A549 (cell line): ENCODE measurements around the gene MACF1.
"Not testable (repeated sequence)": the region's sequence is repeated elsewhere in the genome, so short reads cannot be mapped to it uniquely, and the experiment has no call there.

Experiments
- CTCF ChIP-seq: fragments of >200 bp; sonication (Bioruptor Twin); formaldehyde crosslinking; IDR thresholded peaks from 3 replicates; pipeline ENCODE4 v1.5.1; 2016
- PHF8 ChIP-seq: fragments of 200-600 bp; sonication (generic); IDR thresholded peaks from 2 replicates; pipeline ENCODE4 v1.6.1; 2016; ENCODE audit warnings: low read depth, mild to moderate bottlenecking, antibody characterized with exemption, moderate library complexity, borderline replicate concordance
- POLR2A ChIP-seq: IDR thresholded peaks from 2 replicates; pipeline ENCODE4 v1.6.1; 2012; ENCODE audit warnings: mild to moderate bottlenecking, low read length
- RCOR1 ChIP-seq: fragments of 150-350 bp; IDR thresholded peaks from 2 replicates; pipeline ENCODE4 v1.6.1; 2014; ENCODE audit warnings: antibody characterized with exemption, low read length, low read depth
- SMC3 ChIP-seq: fragments of >200 bp; sonication (Bioruptor Twin); formaldehyde crosslinking; IDR thresholded peaks from 3 replicates; pipeline ENCODE4 v1.6.1; 2018; ENCODE audit warnings: inconsistent platforms
- TF ChIP-seq, protein P1 (sequence below): fragments of 200-600 bp; sonication (generic); IDR thresholded peaks from 2 replicates; pipeline ENCODE4 v1.6.1; 2016; ENCODE audit warnings: antibody characterized with exemption, mild to moderate bottlenecking, moderate library complexity
- TF ChIP-seq, protein P2 (sequence below): IDR thresholded peaks from 2 replicates; pipeline ENCODE4 v1.6.1; 2012

- not testable (repeated sequence) for TF ChIP-seq RCOR1, POLR2A, PHF8, CTCF, SMC3
- TF ChIP-seq, protein P1, sequence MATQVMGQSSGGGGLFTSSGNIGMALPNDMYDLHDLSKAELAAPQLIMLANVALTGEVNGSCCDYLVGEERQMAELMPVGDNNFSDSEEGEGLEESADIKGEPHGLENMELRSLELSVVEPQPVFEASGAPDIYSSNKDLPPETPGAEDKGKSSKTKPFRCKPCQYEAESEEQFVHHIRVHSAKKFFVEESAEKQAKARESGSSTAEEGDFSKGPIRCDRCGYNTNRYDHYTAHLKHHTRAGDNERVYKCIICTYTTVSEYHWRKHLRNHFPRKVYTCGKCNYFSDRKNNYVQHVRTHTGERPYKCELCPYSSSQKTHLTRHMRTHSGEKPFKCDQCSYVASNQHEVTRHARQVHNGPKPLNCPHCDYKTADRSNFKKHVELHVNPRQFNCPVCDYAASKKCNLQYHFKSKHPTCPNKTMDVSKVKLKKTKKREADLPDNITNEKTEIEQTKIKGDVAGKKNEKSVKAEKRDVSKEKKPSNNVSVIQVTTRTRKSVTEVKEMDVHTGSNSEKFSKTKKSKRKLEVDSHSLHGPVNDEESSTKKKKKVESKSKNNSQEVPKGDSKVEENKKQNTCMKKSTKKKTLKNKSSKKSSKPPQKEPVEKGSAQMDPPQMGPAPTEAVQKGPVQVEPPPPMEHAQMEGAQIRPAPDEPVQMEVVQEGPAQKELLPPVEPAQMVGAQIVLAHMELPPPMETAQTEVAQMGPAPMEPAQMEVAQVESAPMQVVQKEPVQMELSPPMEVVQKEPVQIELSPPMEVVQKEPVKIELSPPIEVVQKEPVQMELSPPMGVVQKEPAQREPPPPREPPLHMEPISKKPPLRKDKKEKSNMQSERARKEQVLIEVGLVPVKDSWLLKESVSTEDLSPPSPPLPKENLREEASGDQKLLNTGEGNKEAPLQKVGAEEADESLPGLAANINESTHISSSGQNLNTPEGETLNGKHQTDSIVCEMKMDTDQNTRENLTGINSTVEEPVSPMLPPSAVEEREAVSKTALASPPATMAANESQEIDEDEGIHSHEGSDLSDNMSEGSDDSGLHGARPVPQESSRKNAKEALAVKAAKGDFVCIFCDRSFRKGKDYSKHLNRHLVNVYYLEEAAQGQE, result not testable (repeated sequence)
- TF ChIP-seq, protein P2, sequence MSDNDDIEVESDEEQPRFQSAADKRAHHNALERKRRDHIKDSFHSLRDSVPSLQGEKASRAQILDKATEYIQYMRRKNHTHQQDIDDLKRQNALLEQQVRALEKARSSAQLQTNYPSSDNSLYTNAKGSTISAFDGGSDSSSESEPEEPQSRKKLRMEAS, result not testable (repeated sequence)
These were observed 299.9 kb downstream of the MACF1 start for GRCh38 chr1:39504436-39504835.
